ENCODE data around the gene CHST15.

CHST15 gene

DNA sequence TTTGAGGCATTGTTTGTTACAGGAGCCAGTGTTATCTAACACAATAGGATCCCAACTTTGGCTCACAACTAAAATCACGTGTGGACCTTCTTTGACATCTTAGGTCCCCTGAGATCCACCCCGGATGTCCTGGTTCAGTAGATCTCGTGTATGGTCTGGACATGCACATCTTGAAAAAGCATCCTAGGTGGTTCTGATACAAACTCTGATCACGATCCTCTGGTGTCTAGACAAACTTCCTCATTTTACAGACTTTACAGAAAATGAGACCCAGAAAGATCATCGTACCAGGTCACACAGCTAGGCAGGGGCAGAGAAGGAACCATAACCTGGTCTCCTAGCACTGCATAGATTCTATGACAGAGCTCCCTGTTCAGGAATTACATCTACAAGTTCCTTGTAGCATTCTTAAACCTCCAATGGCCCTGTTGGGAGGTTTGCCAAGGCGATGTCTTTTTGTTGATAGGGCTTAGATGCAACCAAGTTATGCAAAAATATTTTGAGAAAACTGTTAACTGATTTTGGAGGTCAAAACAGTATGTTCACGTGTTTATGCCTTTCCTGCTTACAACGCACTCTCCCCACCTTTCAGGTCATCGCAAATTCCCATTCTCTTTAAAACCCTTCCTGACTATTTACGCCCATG is 30.8 kb upstream of the CHST15 start:
- peak in 2 of 4 experiments; percentile 28 to 29 for DNase-seq

DNA sequence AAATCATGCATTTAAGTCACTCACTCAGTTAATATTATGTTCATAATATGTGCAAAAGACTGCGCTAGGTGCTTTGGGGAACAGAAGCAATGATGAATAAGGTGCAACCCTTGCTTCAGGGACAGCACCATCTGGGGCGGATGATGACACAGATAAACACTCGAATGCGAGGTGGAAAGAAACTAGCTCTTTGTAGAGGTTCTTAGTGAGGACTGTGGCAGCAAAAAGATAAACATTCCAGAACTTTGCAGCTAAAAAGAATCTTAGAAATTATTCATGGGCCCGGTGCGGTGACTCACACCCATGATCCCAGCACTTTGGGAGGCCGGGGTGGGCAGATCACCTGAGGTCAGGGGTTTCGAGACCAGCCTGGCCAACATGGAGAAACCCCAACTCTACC is 29.8 kb upstream of the CHST15 start:
- no peak for DNase-seq

DNA sequence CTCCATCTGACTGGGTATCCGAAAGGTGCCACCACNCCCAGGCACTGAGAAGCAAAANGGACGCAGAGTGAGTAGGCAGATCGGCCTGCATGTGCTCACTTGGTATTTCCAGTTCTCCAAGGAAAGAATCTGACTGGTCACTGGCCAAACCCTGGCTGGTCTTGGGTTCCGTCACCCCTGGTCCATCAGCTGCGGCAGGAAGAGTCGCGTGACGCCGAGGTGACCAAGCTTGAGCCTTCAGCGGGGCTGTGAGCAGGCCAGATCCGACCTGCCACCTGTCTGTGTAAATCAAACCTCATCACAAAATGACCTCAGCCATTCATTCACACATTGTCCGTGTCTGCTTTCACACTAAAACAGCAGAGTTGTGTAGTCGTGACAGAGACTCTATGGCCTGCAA is 28.8 kb upstream of the CHST15 start:
- no peak for DNase-seq

DNA sequence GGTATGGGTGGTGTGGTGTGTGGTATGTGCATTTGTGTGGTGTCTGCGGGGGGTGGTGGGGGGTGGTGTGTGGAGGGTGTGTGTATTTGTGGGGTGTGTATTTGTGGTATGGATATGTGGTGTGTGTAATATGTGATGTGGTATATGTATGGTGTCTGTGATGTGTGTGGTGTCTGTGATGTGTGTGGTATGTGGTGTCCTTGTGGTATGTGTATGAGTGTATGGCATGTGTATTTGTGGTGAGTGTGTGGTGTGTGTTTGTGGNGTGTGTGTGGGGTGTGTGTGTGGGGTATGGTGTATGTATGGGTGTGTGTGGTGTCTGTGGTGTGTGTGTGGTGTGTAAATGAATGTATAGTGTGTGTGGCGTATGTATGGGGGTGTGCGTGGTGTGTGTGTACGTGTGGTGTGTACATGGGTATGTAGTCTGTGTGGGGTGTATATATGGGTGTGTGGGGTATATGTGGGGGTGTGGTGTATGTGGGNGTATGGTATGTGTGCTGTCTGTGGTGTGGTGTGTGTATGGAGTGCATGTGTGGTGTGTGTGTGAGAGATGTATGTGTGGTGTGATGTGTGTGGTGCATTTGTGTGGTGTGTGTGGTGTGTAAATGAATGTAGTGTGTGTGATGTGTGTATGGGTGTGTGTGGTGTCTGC is 27.1 kb upstream of the CHST15 start:
- no peak for DNase-seq

DNA sequence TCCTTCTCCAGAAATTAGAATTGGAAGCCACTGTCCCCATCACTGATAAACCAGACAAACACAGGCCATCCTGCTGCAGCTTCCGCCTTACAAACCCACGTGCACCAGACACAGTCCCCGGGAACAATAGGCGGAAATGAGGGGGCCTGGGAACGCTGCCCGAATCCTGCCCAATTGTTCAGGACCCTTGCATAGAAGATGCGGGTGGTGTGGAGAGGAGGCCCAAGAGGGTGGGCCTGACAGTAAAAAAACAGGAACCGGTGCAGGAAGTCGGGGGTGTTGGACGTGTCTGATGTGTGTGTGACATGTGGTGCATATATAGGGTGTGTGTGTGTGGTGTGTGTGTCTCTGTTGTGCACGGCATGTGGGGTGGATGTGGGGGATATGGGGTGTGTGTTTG is 26.5 kb upstream of the CHST15 start:
- DNase-seq, result peak; percentile 67 to 81 (median 70)

DNA sequence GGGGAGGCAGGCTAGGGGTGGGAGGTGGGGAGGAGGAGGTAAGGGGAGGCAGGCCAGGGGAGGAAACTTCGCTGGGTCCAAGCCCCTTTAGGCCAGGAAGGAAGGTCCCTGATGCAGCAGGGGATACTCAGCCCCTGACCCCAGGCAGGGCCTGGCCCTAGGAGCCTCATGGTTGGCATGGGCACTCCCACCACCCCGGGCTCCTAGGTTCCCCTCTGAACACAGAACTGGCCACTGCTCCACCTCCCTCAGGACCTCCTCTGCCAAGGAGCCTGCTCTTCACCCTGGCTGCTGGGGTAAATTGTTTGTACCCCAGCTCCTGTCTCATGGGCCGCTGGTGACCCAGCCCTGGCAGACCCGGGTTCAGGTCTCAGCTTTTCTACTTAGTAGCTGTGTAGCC is 25.8 kb upstream of the CHST15 start:
- DNase-seq, result no peak

DNA sequence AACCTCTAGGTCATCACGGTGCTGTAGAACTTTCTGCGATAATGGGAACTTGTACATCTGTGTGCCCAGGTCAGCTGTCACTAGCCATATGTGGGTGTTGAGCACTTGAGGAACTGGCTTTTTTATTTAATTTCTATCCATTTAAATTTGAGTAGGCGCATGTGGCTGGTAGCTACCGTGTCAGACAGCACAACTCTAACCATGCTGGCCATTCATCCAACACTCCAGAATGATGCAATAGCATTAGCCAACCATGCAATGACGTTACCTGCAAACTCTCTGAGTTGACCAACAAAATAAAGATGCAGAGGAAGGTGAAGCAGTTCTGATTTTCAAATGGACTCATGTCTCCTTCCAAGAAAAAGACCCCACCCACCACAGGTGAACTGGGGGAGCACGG is 24.4 kb upstream of the CHST15 start:
- peak; percentile 52 to 82 (median 62) for DNase-seq

DNA sequence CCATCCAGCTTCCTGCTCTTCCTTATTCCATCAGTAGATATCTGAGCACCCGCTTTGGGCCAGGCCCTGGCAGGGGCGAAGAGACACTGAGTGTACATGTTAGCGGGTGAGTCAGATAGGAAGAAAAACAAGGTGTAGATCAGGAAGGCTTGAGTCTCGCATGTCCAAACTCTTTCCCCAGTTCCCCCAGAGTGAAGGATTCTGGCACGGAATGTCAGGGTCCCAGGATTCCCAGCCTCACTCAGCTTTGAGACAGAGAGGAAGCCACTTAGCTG is 24.1 kb upstream of the CHST15 start:
- no peak for DNase-seq

DNA sequence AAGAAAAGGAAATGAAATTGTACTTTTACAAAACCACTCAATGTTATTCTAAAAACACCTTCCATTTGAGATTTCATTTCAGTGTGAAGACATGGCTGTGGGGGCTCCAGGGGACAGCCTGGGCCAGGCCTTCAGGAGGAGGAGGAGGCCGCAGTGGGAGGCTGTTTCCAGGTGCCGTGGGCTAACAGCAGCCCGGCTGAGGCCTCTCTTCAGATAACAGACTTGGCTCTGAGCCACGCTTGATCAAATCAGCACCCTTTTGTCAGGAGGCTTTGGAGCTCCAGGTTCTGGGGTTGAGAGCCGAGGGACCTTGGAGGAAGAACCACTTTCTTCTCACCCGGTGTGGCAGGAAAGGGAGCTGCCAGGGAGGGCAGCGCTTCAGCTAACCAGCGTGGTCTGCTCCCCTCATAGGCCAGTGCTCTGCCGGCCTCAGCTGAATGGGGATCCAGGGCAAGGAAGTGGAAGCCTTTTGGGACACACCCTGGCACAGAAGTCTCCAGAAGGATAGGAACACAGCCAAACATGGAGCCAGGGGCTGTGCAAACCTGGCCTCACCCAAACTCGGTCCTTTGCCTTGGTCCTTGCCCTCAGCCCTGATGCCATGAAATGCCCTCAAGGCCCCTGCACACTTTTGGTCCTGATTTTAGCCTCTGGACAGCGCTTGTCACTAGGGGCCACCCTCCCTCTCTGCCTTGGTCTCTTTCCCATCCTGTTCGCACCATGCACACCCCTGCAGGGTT is 23.5 kb upstream of the CHST15 start:
- DNase-seq, result peak in 1 of 4 experiments; percentile 14

DNA sequence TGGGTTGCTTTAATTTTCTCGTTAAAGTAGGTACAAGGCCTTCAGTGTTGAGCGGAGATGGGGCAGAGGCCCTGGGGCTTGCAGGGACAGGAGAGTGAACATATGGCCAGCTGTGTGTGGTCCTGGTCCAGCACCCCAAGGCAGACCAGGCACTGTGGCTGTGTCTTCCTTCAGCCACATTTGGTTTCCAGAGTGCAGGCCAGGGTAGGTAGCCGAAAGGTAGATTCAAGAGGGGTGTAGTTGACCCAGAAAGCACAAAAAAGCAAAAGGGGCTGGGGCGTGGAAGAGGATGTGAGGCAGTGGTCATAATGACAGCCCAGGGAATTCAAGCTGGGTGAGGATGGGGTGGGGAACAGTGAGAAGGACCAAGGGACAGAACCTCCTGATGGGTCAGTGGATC is 21.3 kb upstream of the CHST15 start:
- no peak for DNase-seq

DNA sequence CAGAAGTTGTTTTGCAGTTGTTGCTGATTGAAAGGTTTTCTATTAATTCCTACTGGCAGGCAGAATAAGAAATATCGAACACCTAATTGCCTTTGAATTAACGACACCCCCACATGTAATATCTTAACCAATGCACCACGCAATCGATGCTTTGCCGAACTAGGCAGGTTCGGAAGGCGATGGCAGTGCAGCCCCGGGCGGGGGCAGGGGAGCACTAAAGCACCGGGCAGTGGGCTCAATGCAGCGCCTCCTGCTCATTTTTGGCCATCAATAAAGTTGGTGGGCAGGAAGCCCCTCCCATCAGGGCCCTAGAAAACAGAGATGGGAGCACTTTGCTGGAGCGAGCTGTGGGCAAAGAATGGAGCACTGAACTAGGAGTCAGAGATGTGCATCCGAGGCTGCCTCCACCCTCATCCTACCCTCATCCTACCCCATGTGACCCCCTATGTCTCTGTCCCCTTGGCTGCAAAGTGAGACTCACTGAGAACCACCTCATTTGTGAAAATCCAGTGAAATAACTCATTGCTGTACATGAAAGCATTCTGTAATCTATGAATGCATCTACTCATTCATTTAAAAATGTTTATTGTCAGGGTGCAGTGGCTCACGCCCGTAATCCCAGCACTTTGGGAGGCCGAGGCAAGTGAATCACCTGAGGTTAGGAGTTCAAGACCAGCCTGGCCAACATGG is 19.6 kb upstream of the CHST15 start:
- no peak for DNase-seq

DNA sequence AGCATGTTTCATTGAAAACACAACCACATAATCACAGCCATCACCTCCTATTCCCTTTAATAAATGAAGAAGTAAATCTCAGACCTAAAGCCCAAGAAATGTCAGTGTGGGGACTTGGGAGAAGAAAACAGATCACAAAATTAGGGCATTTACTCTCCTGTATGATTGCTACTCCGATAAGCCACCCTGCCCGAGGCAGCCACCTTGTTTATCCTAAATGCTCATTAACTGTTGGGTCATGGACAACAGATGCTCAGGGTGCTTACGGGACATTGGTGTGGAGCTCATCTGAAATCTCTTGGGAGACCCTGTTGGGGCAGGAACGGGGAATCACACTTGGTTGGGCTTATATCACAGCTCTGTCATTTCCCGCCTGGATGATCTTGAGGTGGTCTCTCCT is 17.5 kb upstream of the CHST15 start:
- DNase-seq, result no peak

DNA sequence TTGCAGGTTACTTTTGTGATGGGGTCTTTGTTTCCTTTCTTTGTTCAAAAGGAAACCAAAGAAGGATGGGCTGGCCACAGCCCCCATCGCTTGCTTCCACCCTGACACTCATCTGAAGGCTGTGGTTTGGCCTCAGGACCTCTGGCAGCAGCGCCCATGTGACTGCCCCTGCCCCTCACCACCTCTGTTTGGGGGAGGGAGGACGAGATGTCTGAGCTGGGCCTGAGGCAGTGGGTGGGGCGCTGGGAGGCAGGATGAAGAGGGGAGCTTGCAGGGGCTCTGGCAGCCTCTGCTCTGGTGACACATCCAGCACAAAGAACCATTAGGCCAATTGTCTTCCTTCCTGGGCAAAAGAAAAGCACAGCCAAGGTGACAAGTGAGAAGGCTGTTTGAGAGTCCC is 15.9 kb upstream of the CHST15 start:
- DNase-seq, result no peak

DNA sequence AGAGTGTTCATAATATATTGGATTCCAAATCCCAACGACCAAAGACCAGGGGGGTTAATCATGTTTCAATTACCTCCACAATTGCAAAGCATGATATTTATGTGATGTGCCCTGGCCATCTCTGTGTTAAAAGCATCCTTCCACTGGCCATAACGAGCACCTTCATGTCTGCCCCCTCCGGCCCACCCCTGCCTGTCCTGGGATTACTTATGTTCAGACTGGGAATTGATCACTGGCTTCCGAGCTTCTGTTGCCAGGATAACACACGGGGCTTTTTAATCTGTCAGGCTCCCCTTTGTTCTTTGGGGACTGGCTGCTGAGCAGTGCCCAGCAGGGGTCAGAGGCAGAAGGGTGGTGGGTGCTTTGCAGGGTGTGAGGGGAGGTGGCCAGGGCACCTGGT is 13.7 kb upstream of the CHST15 start:
- no peak for DNase-seq

DNA sequence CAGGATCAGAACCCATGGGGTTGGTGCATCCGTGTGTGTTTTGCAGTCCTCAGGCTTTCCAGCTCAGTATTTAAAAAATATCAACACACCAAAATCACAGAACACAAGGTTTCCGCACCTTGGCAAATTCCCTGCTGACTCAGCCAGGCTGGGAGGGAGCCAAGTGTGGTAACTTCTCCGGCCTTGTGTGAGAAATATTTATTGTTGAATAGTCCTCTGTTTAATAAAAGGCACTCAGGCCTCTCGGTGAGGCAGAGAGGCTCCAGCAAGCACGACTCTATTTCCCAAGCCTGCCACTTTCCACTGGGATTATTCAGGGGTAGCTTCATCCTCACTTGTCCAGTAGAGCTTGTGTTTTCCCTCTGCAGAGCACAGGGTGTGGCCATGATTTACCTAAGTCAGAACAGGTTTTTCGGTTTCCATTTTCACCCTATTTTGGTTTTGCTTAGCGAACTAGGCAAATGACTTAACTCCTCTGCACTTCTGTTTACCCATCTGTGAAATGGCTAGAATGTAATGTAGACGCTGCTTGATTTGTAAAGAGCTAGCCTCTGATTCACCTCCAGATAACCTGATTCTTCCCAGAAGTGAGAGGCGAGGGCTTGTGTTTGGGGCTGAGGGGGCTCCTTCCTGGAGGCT is 13.0 kb upstream of the CHST15 start:
- no peak for DNase-seq

DNA sequence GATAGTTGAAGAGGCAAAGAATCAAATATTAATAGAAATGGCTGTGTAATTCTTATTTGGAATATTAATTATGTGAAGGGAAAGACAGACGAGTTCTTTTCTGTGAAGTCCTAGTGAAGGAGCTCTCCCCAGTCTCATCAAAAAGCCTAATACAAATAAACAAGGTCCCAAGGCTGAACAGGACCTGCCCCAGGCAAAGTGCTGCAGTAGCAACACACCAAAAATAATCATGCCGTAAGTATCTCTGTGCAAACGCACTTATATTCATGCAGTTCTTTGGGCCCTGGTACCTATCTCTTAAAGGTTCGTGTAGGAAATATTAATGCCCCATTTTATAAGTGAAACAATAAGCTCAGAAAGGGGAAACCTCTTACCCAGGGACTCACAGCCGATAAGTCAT is 12.2 kb upstream of the CHST15 start:
- DNase-seq, result no peak

DNA sequence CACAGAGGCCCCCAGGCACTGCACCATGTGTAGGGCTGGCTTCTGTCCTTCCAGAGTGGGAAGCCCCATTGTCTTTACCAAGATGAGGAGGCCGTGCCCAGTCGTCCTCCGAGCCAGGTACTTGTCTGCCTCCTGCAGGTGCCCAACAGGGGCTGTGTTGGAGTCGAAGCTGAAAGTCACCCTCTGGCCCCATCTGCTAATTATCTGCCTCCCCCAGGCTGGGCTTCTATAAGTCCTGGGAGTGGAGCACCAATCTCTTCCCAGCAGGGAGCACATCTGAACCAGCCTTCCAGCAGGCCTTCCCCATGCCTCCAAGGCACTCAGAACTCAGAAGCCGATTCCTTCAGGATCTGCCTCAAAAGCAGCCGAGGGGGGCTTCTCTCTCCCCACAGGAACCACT is 11.6 kb upstream of the CHST15 start:
- DNase-seq, result no peak

DNA sequence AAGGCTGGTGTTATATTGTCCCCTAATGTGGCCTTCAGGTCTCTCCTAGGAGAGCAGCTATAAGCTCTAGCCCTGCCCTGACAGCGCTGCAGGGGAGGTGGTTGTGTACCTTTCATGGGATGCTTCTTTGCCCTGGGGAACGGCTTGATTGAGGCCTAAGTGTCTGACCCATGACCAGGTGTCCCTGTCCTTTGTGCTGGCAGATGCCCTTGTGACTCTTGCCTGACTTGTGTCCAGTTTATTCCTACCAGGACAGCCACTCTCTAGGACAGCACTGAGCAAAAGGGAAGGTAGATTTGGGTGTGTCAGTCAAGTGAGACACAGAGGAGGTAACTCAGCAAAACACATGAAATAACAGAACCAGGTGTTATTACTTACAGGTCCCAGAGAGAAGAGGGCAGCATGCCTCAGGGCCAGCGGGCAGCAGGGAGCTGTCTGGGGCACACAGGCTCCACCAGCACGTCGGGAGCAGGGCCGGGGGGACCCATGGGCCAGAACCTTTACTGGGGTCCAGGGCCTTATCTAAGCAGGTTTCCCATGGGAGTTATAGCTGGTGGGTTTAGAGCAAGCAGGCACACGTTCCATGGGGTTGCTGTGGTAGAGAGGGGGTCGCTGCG is 10.7 kb upstream of the CHST15 start:
- no peak for DNase-seq

DNA sequence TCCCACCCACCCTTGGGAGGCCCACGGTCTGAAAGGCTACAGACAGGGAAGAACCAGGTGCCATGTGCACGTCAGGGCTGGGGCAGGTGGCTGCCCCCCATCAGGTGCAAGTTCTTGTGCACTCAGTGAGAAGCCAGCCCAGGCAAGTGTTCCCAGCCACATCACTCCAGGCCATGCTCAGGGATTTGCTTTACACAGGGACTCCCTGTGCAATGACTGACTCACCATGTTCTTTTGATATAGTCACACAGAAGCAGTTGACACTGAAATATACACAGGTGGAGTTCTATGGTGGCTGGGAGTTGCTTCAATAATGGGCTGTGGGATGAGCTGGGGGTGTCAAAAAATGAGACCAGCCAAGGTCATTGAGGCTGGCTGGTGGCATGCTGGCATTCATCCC is 8.0 kb upstream of the CHST15 start:
- DNase-seq, result no peak

DNA sequence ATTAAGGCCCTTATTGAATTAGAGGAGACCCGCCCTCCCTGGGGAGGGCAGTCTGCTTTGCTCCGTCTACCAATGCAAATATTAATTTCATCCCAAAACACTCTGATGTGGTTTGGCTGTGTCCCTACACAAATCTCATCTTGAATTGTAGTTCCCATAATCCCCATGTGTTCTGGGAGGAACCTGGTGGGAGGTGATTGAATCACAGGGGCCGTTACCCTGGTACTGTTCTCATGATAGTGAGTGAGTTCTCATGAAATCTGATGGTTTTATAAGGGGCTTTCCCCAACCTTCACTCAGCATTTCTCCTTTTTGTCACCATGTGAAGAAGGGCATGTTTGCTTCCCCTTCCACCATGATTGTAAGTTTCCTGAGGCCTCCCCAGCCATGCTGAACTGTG is 7.3 kb upstream of the CHST15 start:
- DNase-seq, result peak; percentile 26 to 63 (median 42)

DNA sequence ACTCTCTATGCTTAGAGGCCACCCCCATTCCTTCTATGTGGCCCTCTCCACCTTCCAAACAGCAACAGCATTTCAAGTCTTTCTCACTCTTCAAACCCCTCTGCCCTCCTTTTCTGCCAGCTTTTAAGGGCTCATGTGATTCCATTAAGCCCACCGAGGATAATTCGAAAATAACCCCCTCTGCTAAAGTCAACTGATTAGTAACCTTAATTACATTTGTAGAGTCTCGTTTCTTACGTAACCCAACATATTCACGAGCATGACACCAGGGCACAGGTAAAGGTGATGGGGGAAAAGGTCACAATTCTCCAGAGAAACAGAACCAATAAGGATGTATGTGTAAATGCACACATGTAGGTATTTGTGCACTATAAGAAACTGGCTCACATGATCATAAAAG is 6.7 kb upstream of the CHST15 start:
- DNase-seq, result no peak

DNA sequence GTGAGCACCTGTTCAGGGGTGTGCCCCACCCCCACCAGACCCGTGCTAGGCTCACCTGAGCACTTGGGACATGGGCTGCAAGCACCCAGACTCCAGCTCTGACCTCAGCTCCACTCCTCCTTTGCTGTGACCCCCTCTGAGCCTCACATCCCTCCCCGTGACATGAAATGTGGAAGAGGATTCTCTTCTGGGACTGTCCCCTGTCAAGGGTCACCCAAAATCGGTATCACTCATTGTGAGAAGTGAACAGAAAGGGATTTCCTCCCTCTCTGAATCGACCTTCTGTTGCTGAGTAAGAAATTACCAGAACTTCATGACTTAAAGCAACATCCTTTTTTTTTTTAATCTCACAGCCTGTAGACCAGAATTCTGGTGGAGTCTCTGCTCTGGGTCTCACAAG is 6.2 kb upstream of the CHST15 start:
- peak; percentile 39 to 76 (median 58) for DNase-seq

DNA sequence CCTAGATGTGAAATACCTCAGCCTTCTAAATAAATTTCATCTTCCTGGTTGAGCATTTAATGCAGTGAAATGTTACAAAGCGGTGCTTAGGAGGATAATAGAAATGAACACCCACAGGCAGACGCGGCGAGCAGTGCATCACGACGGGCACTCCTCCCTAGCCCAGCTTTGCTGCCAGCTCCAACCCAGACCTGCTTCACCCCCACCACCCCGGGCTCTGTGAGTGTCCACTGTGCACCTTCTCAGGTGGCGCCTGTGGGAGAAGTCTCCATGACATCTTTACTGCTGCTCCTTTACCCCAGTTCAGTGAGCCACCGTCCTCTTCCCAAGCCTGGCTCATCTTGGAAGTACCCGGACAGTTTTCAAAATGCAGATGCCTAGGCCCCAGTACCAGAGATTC is 5.2 kb upstream of the CHST15 start:
- no peak for DNase-seq
